NCI-H510A (cell line): ENCODE results near the gene PRKCZ.

Experiments used
- DNase-seq: peaks from one replicate; lab custom pipeline; 2025; lab: John Stamatoyannopoulos, UW

Gene PRKCZ

GRCh38 chr1:2067393-2067792, 17.2 kb downstream of the PRKCZ start:
- no peak for DNase-seq

GRCh38 chr1:2067981-2068380, 17.8 kb downstream of the PRKCZ start:
- no peak for DNase-seq

- DNase-seq: no peak
These were observed 18.7 kb downstream of the PRKCZ start for GRCh38 chr1:2068951-2069350.

GRCh38 chr1:2070016-2070415, 19.8 kb downstream of the PRKCZ start:
- DNase-seq: no peak

GRCh38 chr1:2070800-2071530, 20.8 kb downstream of the PRKCZ start:
- DNase-seq: no peak

GRCh38 chr1:2072109-2072806, 22.0 kb downstream of the PRKCZ start:
- no peak for DNase-seq

GRCh38 chr1:2072891-2073290, 22.7 kb downstream of the PRKCZ start:
- DNase-seq: no peak

- DNase-seq: no peak
These were observed 23.4 kb downstream of the PRKCZ start for GRCh38 chr1:2073382-2074230.

GRCh38 chr1:2074396-2074795, 24.2 kb downstream of the PRKCZ start:
- DNase-seq: no peak

GRCh38 chr1:2074944-2075740, 24.9 kb downstream of the PRKCZ start:
- no peak for DNase-seq

- no peak for DNase-seq
These were observed 26.6 kb downstream of the PRKCZ start for GRCh38 chr1:2076826-2077225.

GRCh38 chr1:2078170-2078569, 28.0 kb downstream of the PRKCZ start:
- no peak for DNase-seq

- no peak for DNase-seq
These were observed 29.3 kb downstream of the PRKCZ start for GRCh38 chr1:2079396-2080085.

GRCh38 chr1:2080140-2080539, 29.9 kb downstream of the PRKCZ start:
- no peak for DNase-seq

- no peak for DNase-seq
These were observed 30.7 kb downstream of the PRKCZ start for GRCh38 chr1:2080884-2081283.

- no peak for DNase-seq
These were observed 31.2 kb downstream of the PRKCZ start for GRCh38 chr1:2081326-2081885.

- DNase-seq: no peak
These were observed 31.9 kb downstream of the PRKCZ start for GRCh38 chr1:2082064-2082463.

- DNase-seq: no peak
These were observed 33.5 kb downstream of the PRKCZ start for GRCh38 chr1:2083666-2084065.

GRCh38 chr1:2084306-2084705, 34.1 kb downstream of the PRKCZ start:
- DNase-seq: no peak

GRCh38 chr1:2085080-2085479, 34.9 kb downstream of the PRKCZ start:
- DNase-seq: no peak
